Caco-2 (cell line): ENCODE results near the gene RSRP1. TPM values are rescaled to one million over a fixed set of nuclear protein-coding genes. Genes with fewer than 3 reads are reported as not detected.
"Not testable (repeated sequence)": the region's sequence is repeated elsewhere in the genome, so short reads cannot be mapped to it uniquely, and the experiment has no call there.

Experiments used
- BruUV-seq: library from RNA; stranded (reverse); fragments of 400-500 nt; replicated peaks from 2 replicates; lab custom pipeline; 2021; lab: Mats Ljungman, UMichigan
- CTCF ChIA-PET: fragments of 300-600 bp; sonication (Branson Sonifier 250); formaldehyde crosslinking; loops from one replicate; lab custom pipeline; 2022; ENCODE audit warnings: antibody characterized with exemption; lab: Charles Lee
- POLR2A ChIA-PET: fragments of 300-600 bp; sonication (Branson Sonifier 250); formaldehyde crosslinking; loops from one replicate; lab custom pipeline; 2022; ENCODE audit warnings: antibody characterized with exemption; lab: Charles Lee
- DNase-seq, 2 experiments: peaks; one replicate each; pipeline versions ENCODE4 v3.0.0 to v3.0.0-alpha.2; 2020 to 2022
- H3K27me3 ChIP-seq: replicated peaks from 2 replicates; pipeline ENCODE4 v1.6.0; 2011; ENCODE audit warnings: low read length; ENCODE audit not compliant: control insufficient read depth, insufficient read depth
- H3K36me3 ChIP-seq: 2 replicates; pipeline ENCODE4 v1.5.1; 2011; ENCODE audit warnings: low read length; ENCODE audit not compliant: control insufficient read depth, insufficient read depth
- H3K4me1 ChIP-seq: fragments of 250-450 bp; sonication (Bioruptor Pico); 2 replicates; pipeline ENCODE4 v1.5.1; 2020; ENCODE audit warnings: mild to moderate bottlenecking
- H3K4me3 ChIP-seq: 2 replicates; pipeline ENCODE4 v1.5.1; 2011; ENCODE audit warnings: low read depth, mild to moderate bottlenecking, control low read depth, low read length
- H3K9me3 ChIP-seq: fragments of 250-450 bp; sonication (Bioruptor Pico); 2 replicates; pipeline ENCODE4 v1.5.1; 2020; ENCODE audit warnings: mild to moderate bottlenecking, moderate library complexity
- H3K27ac Mint-ChIP-seq: one replicate; pipeline ENCODE4 v1.8.0; 2022; ENCODE audit warnings: mixed read lengths; ENCODE audit not compliant: unreplicated experiment
- H3K27me3 Mint-ChIP-seq: one replicate; pipeline ENCODE4 v1.8.0; 2022; ENCODE audit warnings: mixed read lengths; ENCODE audit not compliant: insufficient read depth, unreplicated experiment
- H3K36me3 Mint-ChIP-seq: one replicate; pipeline ENCODE4 v1.8.0; 2022; ENCODE audit warnings: mild to moderate bottlenecking, mixed read lengths; ENCODE audit not compliant: insufficient read depth, unreplicated experiment
- H3K4me1 Mint-ChIP-seq: one replicate; pipeline ENCODE4 v1.8.0; 2022; ENCODE audit warnings: low read depth, mixed read lengths; ENCODE audit not compliant: unreplicated experiment
- H3K4me3 Mint-ChIP-seq: one replicate; pipeline ENCODE4 v1.8.0; 2022; ENCODE audit warnings: mild to moderate bottlenecking, moderate library complexity, mixed read lengths; ENCODE audit not compliant: unreplicated experiment
- H3K9me3 Mint-ChIP-seq: one replicate; pipeline ENCODE4 v1.8.0; 2022; ENCODE audit warnings: mixed read lengths; ENCODE audit not compliant: unreplicated experiment
- CTCF ChIP-seq, 2 experiments: fragments of 200-600 bp in 1 of 2; IDR thresholded peaks; 1 replicate in 1 of 2; 2 replicates in 1 of 2; pipeline versions ENCODE4 v1.5.1 to v1.8.0; 2011 to 2022; ENCODE audit warnings: antibody characterized with exemption in 1 of 2, control low read depth in 1 of 2, inconsistent platforms in 1 of 2, low read depth in 1 of 2, low read length in 1 of 2, mild to moderate bottlenecking in 1 of 2, moderate library complexity in 1 of 2; ENCODE audit not compliant: insufficient read depth in 1 of 2, severe bottlenecking in 1 of 2, unreplicated experiment in 1 of 2
- intact Hi-C: fragments of 100-400 bp; cut with micrococcal nuclease; formaldehyde crosslinking; loops from one replicate; pipeline ENCODE4 v1.10.0; 2022; ENCODE audit not compliant: unreplicated experiment
- total RNA-seq: library from RNA; stranded (reverse); gene quantifications from 2 replicates; pipeline ENCODE4 v1.2.3, GENCODE V29; 2022

The RSRP1 gene
- total RNA-seq, 1 experiment from 2014 or later, result 61.1 TPM

- H3K36me3 Mint-ChIP-seq, H3K27ac Mint-ChIP-seq, POLR2A ChIA-PET, H3K4me1 ChIP-seq, H3K4me3 ChIP-seq, H3K27me3 Mint-ChIP-seq, CTCF ChIA-PET, BruUV-seq, DNase-seq, H3K27me3 ChIP-seq, H3K36me3 ChIP-seq, intact Hi-C loops, H3K9me3 Mint-ChIP-seq, H3K4me1 Mint-ChIP-seq, H3K9me3 ChIP-seq, H3K4me3 Mint-ChIP-seq: not testable (repeated sequence)
Measured at GRCh38 chr1:25259813-25260212, 12.6 kb upstream of the RSRP1 start.

GRCh38 chr1:25257196-25257595 lies 9.9 kb upstream of the RSRP1 start:
- H3K4me3 Mint-ChIP-seq, result no peak overlapping the region
- Histone ChIP-seq H3K27me3 (no peaks in the 10 kb centered on the region), H3K4me3 (no peak overlapping the region), H3K9me3 (no peaks in the 10 kb centered on the region), H3K4me1 (peaks cover 4% of the 10 kb centered on the region; the same call in 1 of the 2 replicates), H3K36me3 (no peaks in the 10 kb centered on the region)
- H3K36me3 Mint-ChIP-seq, result no peaks in the 10 kb centered on the region
- H3K27me3 Mint-ChIP-seq, result no peaks in the 10 kb centered on the region
- H3K9me3 Mint-ChIP-seq, result no peaks in the 10 kb centered on the region
- BruUV-seq, result no TSS peak
- DNase-seq, result no peak
- H3K27ac Mint-ChIP-seq, result no peak overlapping the region
- TF ChIP-seq CTCF (IDR thresholded peaks at IDR 0.05; ENCODE audit: insufficient read depth in 1 of 2, low read depth in 1 of 2, low read length in 1 of 2, severe bottlenecking in 1 of 2, unreplicated experiment in 1 of 2), result no peak
- CTCF ChIA-PET, result interaction anchor here (0.6 kb wide), 1 partner anchor 140 kb away, joined by 3 read pairs; no protein-coding TSS in a partner anchor
- intact Hi-C loops, result no loop called here
- POLR2A ChIA-PET, result no interaction called here
- no peaks in the 10 kb centered on the region for H3K4me1 Mint-ChIP-seq

- Mint-ChIP-seq H3K4me1 (no peaks in the 10 kb centered on the region), H3K4me3 (no peak overlapping the region), H3K36me3 (no peaks in the 10 kb centered on the region), H3K9me3 (no peaks in the 10 kb centered on the region), H3K27me3 (no peaks in the 10 kb centered on the region), H3K27ac (no peak overlapping the region)
- intact Hi-C loops, result no loop called here
- DNase-seq, result no peak
- Histone ChIP-seq H3K4me3 (no peak overlapping the region), H3K27me3 (no peaks in the 10 kb centered on the region), H3K36me3 (no peaks in the 10 kb centered on the region), H3K4me1 (peaks cover 4% of the 10 kb centered on the region; the same call in 1 of the 2 replicates), H3K9me3 (no peaks in the 10 kb centered on the region)
- no peak for TF ChIP-seq CTCF (IDR thresholded peaks at IDR 0.05; ENCODE audit: insufficient read depth in 1 of 2, low read depth in 1 of 2, low read length in 1 of 2, severe bottlenecking in 1 of 2, unreplicated experiment in 1 of 2)
- BruUV-seq, result no TSS peak
- ChIA-PET POLR2A (no interaction called here), CTCF (no interaction called here)
Measured at GRCh38 chr1:25256578-25256965, 9.3 kb upstream of the RSRP1 start.
